GM12878 (cell line): ENCODE results near the gene CDK16. TPM values are rescaled to one million over a fixed set of nuclear protein-coding genes. Genes with fewer than 3 reads are reported as not detected.

ENCODE experiments used
- ATAC-seq: fragments of 200-7000 bp; cut with Tn5 transposase; 3 replicates; pipeline ENCODE4 v1.9.1; 2020; ENCODE audit warnings: mild to moderate bottlenecking, moderate library complexity
- BruUV-seq: library from RNA; stranded (reverse); fragments of 400-500 nt; replicated peaks from 2 replicates; lab custom pipeline; 2021; lab: Mats Ljungman, UMichigan
- CTCF ChIA-PET: fragments of 300-600 bp; sonication (Branson Sonifier 250); formaldehyde crosslinking; extraction: SDS; loops from one replicate; lab custom pipeline; 2021; ENCODE audit warnings: inconsistent platforms; lab: Yijun Ruan, JAX
- POLR2A ChIA-PET: fragments of 350-600 bp; formaldehyde crosslinking; extraction: SDS; loops from one replicate; lab custom pipeline; 2021; ENCODE audit warnings: inconsistent platforms; lab: Charles Lee
- RAD21 ChIA-PET: fragments of 300-600 bp; sonication (Branson Sonifier 250); formaldehyde crosslinking; loops from one replicate; lab custom pipeline; 2023; ENCODE audit warnings: antibody characterized with exemption; ENCODE audit not compliant: unreplicated experiment; lab: Charles Lee
- SMC1A ChIA-PET: fragments of 300-600 bp; sonication (Branson Sonifier 250); formaldehyde crosslinking; loops from one replicate; lab custom pipeline; 2023; ENCODE audit not compliant: unreplicated experiment, uncharacterized antibody; lab: Charles Lee
- DNase-seq: peaks from one replicate; pipeline ENCODE4 v3.0.0-alpha.2; 2011; ENCODE audit warnings: low read depth, low spot score
- FAIRE-seq: peaks from 3 replicates; lab custom pipeline; 2011; peaks lifted over from hg19 to GRCh38; lab: Jason Lieb, UNC
- H2AFZ ChIP-seq: 2 replicates; pipeline ENCODE4 v1.6.0; 2011; ENCODE audit warnings: low read depth, low read length, control low read depth; ENCODE audit not compliant: control insufficient read depth
- H3K27ac ChIP-seq: 2 replicates; pipeline ENCODE4 v1.5.1; 2011; ENCODE audit warnings: control low read depth; ENCODE audit not compliant: control insufficient read depth, insufficient read depth
- H3K27me3 ChIP-seq, 2 experiments: replicated peaks in 1 of 2; 2 replicates each; pipeline versions ENCODE4 v1.6.0 to v1.6.1; 2011; ENCODE audit warnings: low read length in 1 of 2; ENCODE audit not compliant: control insufficient read depth in 2 of 2, insufficient read depth in 2 of 2
- H3K36me3 ChIP-seq, 2 experiments: 2 replicates each; pipeline ENCODE4 v1.5.1; 2011; ENCODE audit warnings: low read length in 1 of 2; ENCODE audit not compliant: control insufficient read depth in 2 of 2, insufficient read depth in 2 of 2
- H3K4me1 ChIP-seq: 2 replicates; pipeline ENCODE4 v1.6.1; 2011; ENCODE audit warnings: mild to moderate bottlenecking, low read length, moderate library complexity, mixed read lengths; ENCODE audit not compliant: control insufficient read depth, insufficient read depth
- H3K4me2 ChIP-seq: 2 replicates; pipeline ENCODE4 v1.6.0; 2011; ENCODE audit warnings: control low read depth; ENCODE audit not compliant: control insufficient read depth, insufficient read depth
- H3K4me3 ChIP-seq: fragments of 200-600 bp; sonication (generic); 2 replicates; pipeline ENCODE4 v1.5.1; 2016
- H3K79me2 ChIP-seq: 2 replicates; pipeline ENCODE4 v1.6.0; 2011; ENCODE audit warnings: low read length; ENCODE audit not compliant: control insufficient read depth, insufficient read depth
- H3K9ac ChIP-seq: 2 replicates; pipeline ENCODE4 v1.8.0; 2011; ENCODE audit warnings: low read length, control low read depth, mixed read lengths; ENCODE audit not compliant: control insufficient read depth, insufficient read depth
- H3K9me3 ChIP-seq: replicated peaks from 3 replicates; pipeline ENCODE4 v1.5.1; 2011; ENCODE audit warnings: mild to moderate bottlenecking, low read length; ENCODE audit not compliant: control insufficient read depth, insufficient read depth
- H4K20me1 ChIP-seq: 2 replicates; pipeline ENCODE4 v1.6.0; 2011; ENCODE audit not compliant: control insufficient read depth, insufficient read depth
- CREB1 ChIP-seq: IDR thresholded peaks from 2 replicates; pipeline ENCODE4 v1.6.1; 2012; ENCODE audit warnings: low read depth, mild to moderate bottlenecking, inconsistent platforms
- EZH2 ChIP-seq: IDR thresholded peaks from 2 replicates; pipeline ENCODE4 v1.6.1; 2012; ENCODE audit warnings: low read depth, mild to moderate bottlenecking, control low read depth, inconsistent platforms, low read length, borderline replicate concordance; ENCODE audit not compliant: control insufficient read depth
- IRF4 ChIP-seq: IDR thresholded peaks from 2 replicates; pipeline ENCODE4 v1.6.1; 2011; ENCODE audit warnings: low read depth, low read length
- POLR2A ChIP-seq: IDR thresholded peaks from 2 replicates; pipeline ENCODE4 v1.6.1; 2011; ENCODE audit warnings: low read depth, mild to moderate bottlenecking, low read length
- RAD21 ChIP-seq: IDR thresholded peaks from 2 replicates; pipeline ENCODE4 v1.6.1; 2011; ENCODE audit warnings: mild to moderate bottlenecking, low read depth, low read length, moderate library complexity; ENCODE audit not compliant: insufficient read depth
- RELA ChIP-seq: fragments of 450-650 bp; IDR thresholded peaks from 2 replicates; pipeline ENCODE4 v1.8.0; 2014; ENCODE audit warnings: borderline replicate concordance; ENCODE audit not compliant: partially characterized antibody
- WGBS: methylation state at CpG from one replicate; pipeline ENCODE4 v1.1.6; 2016; ENCODE audit warnings: low lambda C conversion rate; ENCODE audit not compliant: insufficient replicate concordance, insufficient coverage; ENCODE audit errors: missing lambda C conversion rate; 5-methylcytosine and 5-hydroxymethylcytosine counted together
- in situ Hi-C: fragments of 300-500 bp; cut with MboI; formaldehyde crosslinking; loops from 9 replicates; pipeline ENCODE4 v1.14.3; 2018; ENCODE audit warnings: mixed read lengths
- intact Hi-C: fragments of 100-400 bp; cut with micrococcal nuclease; formaldehyde crosslinking; loops from one replicate; pipeline ENCODE4 v1.14.2; 2022; ENCODE audit not compliant: unreplicated experiment
- polyA plus RNA-seq, 11 experiments: library from polyadenylated mRNA; depleted of rRNA in 4 of 11; unstranded in 6 of 11; stranded (reverse) in 5 of 11; fragments of >200 nt; fragmentation: Nextera tagmentation in 4 of 11; fragmentation: Illumina TruSeq in 1 of 11; extraction: Ambion mirVana in 4 of 11; extraction: Trizol in 1 of 11; gene quantifications; 1 replicate in 1 of 11; 2 replicates in 10 of 11; pipeline versions ENCODE4 v1.2.1 to v1.2.3, GENCODE V29; 2011 to 2016; ENCODE audit warnings: inconsistent platforms in 2 of 11, missing spikeins in 2 of 11, low read depth in 1 of 11
- total RNA-seq, 4 experiments: library from RNA; depleted of rRNA in 3 of 4; stranded (reverse); fragments of >200 nt in 3 of 4; fragmentation: Illumina TruSeq in 1 of 4; extraction: Trizol in 1 of 4; gene quantifications; 2 replicates each; pipeline versions ENCODE4 v1.2.1 to v1.2.3, GENCODE V29; 2013 to 2021
- TF ChIP-seq, protein P1 (sequence below): fragments of 450-650 bp; IDR thresholded peaks from 2 replicates; pipeline ENCODE4 v1.6.1; 2018; ENCODE audit warnings: borderline replicate concordance, mild to moderate bottlenecking; ENCODE audit not compliant: partially characterized antibody
- TF ChIP-seq, protein P2 (sequence below): fragments of 450-650 bp; IDR thresholded peaks from 2 replicates; pipeline ENCODE4 v1.6.1; 2017; ENCODE audit warnings: mild to moderate bottlenecking, low read depth, inconsistent platforms; ENCODE audit not compliant: poor library complexity, severe bottlenecking
- TF ChIP-seq, protein P3 (sequence below): fragments of 450-650 bp; IDR thresholded peaks from 2 replicates; pipeline ENCODE4 v1.6.1; 2017; ENCODE audit warnings: mild to moderate bottlenecking, moderate library complexity

CDK16 gene
- total and polyA plus RNA-seq, 10 of the 15 experiments (the other 5 are each of a cell fraction or from before 2014, with no cell fraction given) = 2.4 to 75.1 (median 48.2) TPM

DNA sequence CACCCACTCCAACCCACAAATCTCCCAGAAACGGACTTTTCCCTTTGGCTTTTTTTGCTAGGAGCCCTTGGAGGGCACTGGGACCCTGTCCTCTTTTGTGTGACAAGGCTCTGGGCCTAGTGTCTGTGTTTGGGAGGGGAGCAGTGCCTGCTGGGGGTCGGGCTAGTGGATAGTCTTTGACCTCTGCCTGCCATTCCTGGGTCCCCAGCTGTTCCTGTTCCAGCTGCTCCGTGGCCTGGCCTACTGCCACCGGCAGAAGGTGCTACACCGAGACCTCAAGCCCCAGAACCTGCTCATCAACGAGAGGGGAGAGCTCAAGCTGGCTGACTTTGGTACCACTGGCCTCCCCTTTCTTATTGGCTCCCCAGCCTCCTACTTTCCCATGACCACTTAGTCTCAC, 7.6 kb downstream of the CDK16 start:
- Histone ChIP-seq H3K4me3 (no peak overlapping the region), H3K9me3 (no peaks in the 10 kb centered on the region), H3K27ac (no peak overlapping the region), H3K9ac (no peak overlapping the region), H3K4me2 (no peak overlapping the region), H4K20me1 (peaks cover 11% of the 10 kb centered on the region), H3K36me3 (peaks cover 29 to 30% of the 10 kb centered on the region in 2 experiments; a peak in 3 of 4 replicates), H3K79me2 (peaks cover 13% of the 10 kb centered on the region), H2AFZ (no peak overlapping the region), H3K4me1 (no peaks in the 10 kb centered on the region), H3K27me3 (no peaks in the 10 kb centered on the region)
- POLR2A ChIA-PET = no interaction called here
- CTCF ChIA-PET = no interaction called here
- no peak for ATAC-seq
- no TSS peak for BruUV-seq
- no peak for DNase-seq
- in situ Hi-C loops (no loop called here), intact Hi-C loops (no loop called here)
- RAD21 ChIA-PET = no interaction called here
- TF ChIP-seq, protein P1, sequence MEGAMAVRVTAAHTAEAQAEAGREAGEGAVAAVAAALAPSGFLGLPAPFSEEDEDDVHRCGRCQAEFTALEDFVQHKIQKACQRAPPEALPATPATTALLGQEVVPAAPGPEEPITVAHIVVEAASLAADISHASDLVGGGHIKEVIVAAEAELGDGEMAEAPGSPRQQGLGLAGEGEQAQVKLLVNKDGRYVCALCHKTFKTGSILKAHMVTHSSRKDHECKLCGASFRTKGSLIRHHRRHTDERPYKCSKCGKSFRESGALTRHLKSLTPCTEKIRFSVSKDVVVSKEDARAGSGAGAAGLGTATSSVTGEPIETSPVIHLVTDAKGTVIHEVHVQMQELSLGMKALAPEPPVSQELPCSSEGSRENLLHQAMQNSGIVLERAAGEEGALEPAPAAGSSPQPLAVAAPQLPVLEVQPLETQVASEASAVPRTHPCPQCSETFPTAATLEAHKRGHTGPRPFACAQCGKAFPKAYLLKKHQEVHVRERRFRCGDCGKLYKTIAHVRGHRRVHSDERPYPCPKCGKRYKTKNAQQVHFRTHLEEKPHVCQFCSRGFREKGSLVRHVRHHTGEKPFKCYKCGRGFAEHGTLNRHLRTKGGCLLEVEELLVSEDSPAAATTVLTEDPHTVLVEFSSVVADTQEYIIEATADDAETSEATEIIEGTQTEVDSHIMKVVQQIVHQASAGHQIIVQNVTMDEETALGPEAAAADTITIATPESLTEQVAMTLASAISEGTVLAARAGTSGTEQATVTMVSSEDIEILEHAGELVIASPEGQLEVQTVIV = no peak
- TF ChIP-seq POLR2A = no peak
- TF ChIP-seq, protein P2, sequence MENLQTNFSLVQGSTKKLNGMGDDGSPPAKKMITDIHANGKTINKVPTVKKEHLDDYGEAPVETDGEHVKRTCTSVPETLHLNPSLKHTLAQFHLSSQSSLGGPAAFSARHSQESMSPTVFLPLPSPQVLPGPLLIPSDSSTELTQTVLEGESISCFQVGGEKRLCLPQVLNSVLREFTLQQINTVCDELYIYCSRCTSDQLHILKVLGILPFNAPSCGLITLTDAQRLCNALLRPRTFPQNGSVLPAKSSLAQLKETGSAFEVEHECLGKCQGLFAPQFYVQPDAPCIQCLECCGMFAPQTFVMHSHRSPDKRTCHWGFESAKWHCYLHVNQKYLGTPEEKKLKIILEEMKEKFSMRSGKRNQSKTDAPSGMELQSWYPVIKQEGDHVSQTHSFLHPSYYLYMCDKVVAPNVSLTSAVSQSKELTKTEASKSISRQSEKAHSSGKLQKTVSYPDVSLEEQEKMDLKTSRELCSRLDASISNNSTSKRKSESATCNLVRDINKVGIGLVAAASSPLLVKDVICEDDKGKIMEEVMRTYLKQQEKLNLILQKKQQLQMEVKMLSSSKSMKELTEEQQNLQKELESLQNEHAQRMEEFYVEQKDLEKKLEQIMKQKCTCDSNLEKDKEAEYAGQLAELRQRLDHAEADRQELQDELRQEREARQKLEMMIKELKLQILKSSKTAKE = no peak
- TF ChIP-seq, protein P3, sequence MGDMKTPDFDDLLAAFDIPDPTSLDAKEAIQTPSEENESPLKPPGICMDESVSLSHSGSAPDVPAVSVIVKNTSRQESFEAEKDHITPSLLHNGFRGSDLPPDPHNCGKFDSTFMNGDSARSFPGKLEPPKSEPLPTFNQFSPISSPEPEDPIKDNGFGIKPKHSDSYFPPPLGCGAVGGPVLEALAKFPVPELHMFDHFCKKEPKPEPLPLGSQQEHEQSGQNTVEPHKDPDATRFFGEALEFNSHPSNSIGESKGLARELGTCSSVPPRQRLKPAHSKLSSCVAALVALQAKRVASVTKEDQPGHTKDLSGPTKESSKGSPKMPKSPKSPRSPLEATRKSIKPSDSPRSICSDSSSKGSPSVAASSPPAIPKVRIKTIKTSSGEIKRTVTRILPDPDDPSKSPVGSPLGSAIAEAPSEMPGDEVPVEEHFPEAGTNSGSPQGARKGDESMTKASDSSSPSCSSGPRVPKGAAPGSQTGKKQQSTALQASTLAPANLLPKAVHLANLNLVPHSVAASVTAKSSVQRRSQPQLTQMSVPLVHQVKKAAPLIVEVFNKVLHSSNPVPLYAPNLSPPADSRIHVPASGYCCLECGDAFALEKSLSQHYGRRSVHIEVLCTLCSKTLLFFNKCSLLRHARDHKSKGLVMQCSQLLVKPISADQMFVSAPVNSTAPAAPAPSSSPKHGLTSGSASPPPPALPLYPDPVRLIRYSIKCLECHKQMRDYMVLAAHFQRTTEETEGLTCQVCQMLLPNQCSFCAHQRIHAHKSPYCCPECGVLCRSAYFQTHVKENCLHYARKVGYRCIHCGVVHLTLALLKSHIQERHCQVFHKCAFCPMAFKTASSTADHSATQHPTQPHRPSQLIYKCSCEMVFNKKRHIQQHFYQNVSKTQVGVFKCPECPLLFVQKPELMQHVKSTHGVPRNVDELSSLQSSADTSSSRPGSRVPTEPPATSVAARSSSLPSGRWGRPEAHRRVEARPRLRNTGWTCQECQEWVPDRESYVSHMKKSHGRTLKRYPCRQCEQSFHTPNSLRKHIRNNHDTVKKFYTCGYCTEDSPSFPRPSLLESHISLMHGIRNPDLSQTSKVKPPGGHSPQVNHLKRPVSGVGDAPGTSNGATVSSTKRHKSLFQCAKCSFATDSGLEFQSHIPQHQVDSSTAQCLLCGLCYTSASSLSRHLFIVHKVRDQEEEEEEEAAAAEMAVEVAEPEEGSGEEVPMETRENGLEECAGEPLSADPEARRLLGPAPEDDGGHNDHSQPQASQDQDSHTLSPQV = no peak
- TF ChIP-seq RAD21 = no peak
- no peak for TF ChIP-seq IRF4
- TF ChIP-seq CREB1 = no peak
- TF ChIP-seq RELA = no peak
- TF ChIP-seq EZH2 = no peak
- 94% methylated on average over 6 of the region's 6 CpGs for WGBS
- SMC1A ChIA-PET = no interaction called here
- no peak for FAIRE-seq
